ENCODE data around the gene PDLIM5.
"Not testable (repeated sequence)": the region's sequence is repeated elsewhere in the genome, so short reads cannot be mapped to it uniquely, and the experiment has no call there.

PDLIM5 gene

DNA sequence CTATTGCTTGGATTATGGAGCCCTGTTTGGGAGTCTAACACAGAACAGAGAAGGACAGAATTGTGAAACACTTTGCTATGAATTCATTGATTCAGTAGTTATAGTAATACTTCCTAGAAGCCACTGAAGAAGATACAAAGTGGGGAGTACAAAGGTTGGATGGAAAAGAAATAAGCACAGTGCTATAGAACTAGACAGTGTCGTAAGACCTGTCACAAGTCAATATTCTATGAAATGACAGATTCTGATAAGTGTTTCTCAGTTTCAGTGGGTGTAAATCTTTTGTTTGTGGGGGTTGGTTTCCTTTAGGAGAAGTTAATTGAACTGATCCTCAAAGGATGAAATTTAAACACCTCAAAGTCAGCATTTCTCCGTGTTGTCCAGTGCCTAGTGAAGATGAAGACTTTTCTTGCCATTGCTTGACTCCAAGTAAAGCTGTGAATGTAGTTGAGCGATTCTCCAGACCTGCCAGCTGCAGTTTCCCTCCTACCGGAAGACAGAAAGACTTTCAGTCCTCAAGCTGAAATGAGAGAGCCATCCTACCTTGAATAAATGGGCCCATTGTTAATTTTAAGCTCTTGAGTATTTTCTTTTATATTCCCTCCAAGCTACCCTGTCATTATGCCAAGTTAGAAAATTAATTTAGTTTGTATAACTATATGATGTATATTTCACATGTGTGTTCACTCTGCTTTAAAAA lies 7.9 kb downstream of the PDLIM5 start:
- DNase-seq (ENCODE audit: low read depth in 2 of 3, low spot score in 2 of 3), result no peak

DNA sequence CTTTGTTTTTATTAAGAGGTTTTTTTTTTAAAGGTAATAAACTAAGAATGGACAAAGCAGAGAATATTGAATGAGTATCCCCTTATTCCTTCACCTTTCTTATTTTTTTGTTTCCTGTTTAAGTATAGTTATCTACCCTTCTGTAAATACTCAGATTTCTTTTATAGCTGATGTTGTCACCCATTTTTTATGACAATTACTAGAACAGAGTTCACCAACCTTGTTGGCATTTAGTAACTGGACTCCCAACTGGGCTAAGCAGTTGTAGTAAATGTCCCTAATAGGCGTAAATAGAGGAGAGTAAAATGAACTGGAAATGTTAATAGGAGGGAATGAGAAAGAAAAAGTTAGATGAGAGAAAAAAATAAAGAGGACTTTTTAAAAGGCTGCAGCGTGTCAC lies 9.8 kb downstream of the PDLIM5 start:
- DNase-seq (ENCODE audit: low read depth in 2 of 3, low spot score in 2 of 3), result no peak

DNA sequence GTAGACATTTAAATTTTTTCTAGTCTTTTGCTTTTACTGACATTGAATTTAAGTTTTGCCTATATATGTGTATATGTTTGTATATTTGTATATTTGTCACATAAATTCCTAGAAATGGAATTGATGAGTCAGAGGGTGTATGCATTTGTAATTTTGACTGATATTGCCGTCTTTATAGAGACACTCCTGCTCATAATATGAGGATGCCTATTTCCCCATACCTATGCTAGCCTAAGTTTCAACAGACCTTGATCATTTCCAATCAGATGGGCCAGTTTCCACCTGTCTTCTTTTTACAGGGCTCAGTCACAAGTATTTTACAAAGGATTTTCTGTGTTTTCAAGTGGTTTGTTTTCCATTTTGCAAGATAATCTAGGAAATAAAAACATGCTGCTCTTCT lies 10.8 kb downstream of the PDLIM5 start:
- DNase-seq (ENCODE audit: low read depth in 2 of 3, low spot score in 2 of 3), result no peak

DNA sequence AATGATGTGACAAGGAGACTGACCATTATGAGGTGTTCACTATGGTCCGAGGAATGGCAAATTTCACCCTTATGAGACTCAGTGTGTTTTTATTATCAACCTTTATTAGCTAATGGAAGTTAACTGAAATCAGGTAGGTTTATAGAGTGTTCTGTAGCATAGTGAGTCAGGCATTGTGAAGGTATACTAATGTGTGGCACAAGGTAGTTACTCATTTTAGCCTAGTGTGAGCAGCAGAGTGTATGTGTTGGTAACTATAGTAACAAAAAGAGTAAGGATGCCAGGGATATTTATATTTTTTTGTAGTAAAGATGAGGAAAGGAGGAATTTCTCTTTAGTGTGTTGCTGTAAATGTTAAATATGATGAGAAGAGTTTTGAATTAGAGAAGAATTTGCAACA lies 12.0 kb downstream of the PDLIM5 start:
- no peak for DNase-seq (ENCODE audit: low read depth in 2 of 3, low spot score in 2 of 3)

DNA sequence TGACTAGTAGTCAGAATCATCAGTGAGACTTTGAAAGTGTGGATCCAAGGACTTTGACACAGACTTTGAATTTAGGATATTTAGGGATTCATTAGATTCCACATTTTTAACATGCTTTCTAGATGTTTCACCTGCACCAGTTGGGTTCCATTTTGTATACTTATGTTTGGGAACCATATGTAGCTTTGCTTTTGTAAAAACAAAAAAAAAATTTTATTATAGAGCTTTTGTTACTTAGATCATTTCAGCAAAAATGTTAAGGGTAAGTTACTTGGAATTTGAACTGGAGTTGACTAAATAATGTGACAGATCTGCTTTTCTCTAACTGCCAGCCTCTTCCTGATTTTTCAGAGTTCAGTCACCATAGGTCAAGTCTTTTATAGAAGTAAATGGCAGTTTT lies 14.6 kb downstream of the PDLIM5 start:
- no peak for DNase-seq (ENCODE audit: low read depth in 2 of 3, low spot score in 2 of 3)

DNA sequence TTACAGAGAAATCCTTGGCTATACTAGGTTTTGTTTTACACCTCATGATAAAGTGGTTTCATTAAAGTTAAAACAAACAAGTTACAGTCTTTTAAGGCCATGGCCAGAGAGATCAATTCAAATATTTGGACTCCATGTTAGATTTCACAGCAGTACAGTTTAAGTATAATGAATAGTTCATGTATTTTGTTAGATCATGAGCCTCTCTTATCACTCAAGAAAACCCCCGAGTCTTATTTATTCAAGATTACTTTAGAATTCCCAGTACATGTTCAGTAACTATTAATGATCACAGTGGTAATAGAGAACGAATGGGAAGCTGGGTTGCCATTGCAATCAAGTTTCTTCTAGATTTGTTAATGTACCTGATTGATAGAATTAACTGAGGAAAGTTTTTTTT lies 15.2 kb downstream of the PDLIM5 start:
- DNase-seq (ENCODE audit: low read depth in 2 of 3, low spot score in 2 of 3), result no peak

DNA sequence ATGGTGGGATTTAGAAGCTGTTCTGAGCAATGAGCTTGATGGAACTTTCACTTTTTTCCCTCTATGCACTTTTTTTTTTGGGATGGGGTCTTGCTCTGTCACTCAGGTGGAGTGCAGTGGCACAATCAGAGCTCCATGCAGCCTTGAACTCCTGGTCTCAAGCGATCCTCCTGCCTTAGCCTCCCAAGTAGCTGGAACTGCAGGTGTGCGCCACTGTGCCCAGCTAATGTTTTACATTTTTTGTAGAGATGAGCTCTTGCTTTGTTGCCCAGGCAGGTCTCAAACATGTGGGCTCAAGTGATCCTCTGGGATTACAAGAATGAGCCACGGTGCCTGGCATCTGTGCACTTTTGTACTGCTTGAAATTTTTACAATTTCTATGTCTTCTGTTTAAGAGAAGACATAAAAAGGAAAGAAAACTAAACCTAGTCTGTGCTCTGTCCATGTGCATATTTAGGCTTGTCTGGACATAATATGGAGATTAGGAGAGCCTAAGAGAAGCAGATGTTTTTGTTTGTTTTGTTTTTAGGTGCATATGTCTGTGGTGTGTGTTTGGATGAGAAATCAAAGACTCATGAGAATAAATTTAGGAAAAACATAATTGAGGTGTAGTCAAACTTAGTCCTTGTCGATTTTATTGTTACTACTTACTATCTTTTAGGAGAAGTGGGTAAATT lies 16.5 kb downstream of the PDLIM5 start:
- DNase-seq (ENCODE audit: low read depth in 2 of 3, low spot score in 2 of 3), result no peak

DNA sequence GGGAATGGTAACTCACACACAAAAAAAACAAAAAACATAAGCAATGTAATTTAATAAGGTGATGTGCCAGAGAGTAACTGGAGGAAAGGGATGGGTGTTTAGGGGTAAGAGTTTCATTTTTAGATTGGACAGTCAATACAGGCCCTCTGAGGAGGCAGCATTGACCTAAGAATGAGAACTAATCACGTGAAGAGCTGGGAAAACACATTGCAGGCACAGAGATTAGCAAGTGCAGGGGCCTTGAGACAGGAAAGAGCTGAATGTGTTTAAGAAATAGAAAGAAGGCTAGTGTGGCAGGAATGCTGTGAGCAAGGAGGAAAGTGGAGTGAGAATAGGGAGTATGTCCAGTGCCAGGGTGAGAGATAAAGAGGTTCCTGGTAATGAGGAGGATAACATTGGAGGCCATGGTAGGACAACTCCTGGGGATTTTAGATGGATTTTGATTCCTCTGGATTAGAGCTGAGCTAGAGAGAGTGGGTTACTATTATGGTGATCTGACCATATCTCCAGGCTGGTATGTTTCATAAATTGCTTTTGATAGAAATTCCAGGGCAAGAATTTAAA lies 17.6 kb downstream of the PDLIM5 start:
- DNase-seq (ENCODE audit: low read depth in 2 of 3, low spot score in 2 of 3), result no peak

DNA sequence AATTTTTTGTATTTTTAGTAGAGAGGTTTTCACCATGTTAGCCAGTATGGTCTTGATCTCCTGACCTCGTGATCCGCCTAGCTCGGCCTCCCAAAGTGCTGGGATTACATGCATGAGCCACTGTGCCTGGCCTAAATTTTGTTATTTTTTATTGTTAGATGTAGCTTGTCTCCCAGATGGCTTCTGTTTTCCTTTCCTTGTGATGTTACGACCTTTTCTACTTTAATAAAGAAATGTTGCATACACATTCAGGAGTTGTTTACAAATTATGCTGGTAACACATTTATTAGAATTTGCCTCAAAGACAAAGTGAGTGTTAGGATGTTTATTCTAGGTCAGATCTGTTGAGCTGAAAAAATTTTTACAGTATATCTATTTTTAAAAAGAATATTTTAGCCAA lies 18.4 kb downstream of the PDLIM5 start:
- DNase-seq (ENCODE audit: low read depth in 2 of 3, low spot score in 2 of 3), result no peak

DNA sequence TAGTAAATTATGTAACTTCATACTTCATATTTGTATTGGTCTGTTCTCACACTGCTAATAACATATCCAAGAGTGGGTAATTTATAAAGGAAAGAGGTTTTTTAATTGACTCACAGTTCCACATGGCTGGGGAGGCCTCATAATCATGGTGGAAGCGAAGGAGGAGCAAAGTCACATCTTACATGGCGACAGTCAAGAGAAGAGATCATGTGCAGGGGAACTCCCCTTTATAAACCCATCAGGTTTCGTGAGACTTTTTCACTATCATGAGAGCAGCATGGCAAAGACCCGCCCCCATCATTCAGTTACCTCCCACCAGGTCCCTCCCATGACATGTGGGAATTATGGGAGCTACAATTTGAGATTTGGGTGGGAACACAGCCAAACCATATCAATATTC lies 19.0 kb downstream of the PDLIM5 start:
- DNase-seq (ENCODE audit: low read depth in 2 of 3, low spot score in 2 of 3), result not testable (repeated sequence)

DNA sequence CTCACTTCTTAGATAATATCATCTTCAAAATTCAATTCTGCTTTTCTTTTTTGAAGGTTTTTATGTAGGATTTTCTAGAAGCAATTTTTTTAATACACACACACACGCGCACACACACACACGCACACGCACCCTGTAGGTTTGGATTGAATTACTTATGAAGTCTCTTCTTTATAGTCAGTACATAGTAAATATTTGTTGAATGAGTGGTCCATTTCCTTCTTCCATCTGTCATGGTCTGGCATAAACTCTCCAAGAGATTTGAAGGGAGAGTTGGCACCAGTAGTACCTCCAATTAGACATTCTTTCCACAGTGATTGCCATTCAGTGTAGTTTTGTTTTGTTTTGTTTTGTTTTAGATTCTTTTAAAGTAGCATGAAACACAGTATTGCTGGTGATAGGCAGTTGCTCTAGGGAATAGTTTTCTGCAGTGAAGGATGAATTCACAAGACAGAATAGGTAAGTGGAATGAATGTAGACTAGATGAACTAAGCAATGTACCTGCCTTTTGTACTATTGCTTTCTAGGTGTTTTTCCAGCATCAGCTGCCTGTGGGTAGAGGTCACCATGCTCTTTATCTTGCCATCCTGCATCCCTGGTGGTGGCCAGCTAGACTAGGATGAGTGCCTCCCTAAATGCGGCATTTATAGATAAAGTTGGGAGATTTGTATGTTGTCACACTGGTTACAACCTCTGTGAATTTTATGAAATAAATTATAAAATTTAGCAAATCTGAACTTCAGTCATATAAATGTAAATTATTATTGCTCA lies 20.5 kb downstream of the PDLIM5 start:
- no peak for DNase-seq (ENCODE audit: low read depth in 2 of 3, low spot score in 2 of 3)

DNA sequence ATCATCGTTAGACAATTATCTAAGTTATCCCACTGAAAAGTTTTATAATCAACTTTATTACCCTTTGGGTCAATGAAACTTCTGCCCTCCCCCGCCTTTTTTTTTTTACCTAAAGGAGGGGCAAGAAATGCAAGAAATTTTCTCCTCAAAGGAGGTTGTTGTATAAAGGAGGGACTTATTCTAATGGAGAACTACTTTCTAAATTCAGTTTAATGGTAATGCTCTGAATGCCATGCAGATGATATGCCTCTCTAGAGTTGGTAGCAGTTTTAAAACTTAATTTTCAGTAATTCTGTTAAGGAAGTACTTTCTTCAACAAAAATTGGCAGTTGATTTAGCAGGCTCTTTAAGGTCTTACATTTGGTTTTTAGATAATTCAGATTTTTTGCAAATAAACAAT lies 23.3 kb downstream of the PDLIM5 start:
- DNase-seq (ENCODE audit: low read depth in 2 of 3, low spot score in 2 of 3), result no peak

DNA sequence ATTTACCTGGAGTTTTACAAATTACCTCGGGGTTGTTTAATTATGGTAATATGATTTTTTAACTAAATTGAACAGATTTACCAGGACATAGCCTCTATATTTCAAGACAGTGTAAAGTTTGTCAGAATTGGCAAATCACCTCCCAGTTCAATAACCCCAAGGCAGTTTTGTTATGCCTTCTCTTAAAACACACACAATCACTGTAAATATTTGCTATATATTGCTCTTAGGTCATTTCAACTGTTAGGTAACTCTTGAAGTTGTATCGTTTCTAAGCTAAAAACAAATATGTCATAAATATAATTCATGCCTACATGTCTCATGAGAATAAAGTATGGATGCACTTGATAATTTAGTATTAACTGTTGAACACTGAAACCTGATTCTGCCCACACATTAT lies 24.1 kb downstream of the PDLIM5 start:
- no peak for DNase-seq (ENCODE audit: low read depth in 2 of 3, low spot score in 2 of 3)

DNA sequence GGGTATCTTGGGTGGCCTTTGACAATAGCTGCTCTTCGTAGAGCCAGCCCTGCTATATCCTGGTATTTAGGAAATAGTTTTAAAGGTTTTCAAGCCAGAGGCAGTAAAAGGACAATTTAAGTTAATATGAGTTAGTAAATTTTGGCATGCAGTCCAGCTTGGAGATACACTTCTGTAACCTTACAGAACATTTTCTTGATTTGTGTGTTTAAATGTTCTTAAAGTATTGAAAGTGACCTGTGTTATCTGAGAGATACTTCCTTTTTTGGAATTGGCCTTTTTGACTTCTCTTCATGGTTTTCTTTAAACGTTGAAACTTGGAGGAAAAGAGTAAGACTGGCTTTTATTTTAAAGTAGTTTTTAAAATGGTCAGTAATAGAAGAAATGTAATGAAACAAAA lies 25.5 kb downstream of the PDLIM5 start:
- DNase-seq (ENCODE audit: low read depth in 2 of 3, low spot score in 2 of 3), result no peak

DNA sequence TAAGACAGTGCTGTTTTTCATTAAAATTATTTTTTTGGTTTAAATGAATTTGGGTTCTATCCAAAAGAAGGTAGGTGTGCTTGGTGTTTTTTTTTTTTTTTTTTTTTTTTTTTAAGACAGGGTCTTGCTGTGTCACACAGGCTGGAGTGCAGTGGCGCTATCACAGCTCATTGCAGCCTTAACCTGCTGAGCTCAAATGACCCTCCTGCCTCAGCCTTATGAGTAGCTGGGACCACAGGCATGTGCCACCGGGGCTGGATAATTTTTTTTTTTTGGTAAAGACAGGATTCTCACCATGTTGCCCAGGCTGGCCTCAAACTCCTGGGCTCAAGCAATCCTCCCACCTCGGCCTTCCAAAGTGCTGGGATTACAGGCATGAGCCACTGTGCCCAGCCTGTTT lies 27.1 kb downstream of the PDLIM5 start:
- DNase-seq (ENCODE audit: low read depth in 2 of 3, low spot score in 2 of 3), result not testable (repeated sequence)

DNA sequence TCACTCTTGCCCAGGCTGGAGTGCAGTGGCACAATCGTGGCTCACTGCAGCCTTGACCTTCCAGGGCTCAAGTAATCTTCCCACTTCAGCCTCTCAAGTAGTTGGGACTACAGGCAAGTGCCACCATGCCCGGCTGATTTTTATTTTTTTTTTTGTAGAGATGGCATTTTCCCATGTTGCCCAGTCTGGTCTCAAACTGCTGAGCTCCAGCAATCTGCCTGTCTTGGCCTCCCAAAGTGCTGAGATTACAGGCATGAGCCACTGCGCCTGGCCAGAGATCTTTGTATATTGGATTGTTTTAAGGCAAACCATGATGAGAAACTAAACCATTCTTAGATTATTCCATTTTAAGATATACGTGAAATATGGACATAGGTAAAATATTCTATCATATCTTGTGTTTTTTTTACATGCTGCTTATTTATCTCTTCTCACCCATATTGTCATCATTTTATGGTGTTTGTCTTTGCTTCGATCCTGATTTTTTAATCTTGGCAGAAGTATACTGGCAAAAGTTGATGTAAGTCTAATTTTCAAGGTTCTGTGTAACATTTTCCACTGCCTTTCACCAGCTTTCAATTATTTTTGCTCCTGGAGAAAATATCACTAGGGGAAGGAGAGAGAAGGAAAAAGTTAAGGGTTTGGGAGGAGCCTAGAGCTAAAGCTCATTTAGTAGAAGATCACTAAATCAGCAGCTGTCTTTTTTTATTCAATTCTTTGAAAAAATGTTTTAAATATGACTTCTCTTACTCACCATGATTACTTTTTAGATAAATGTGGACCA lies 27.8 kb downstream of the PDLIM5 start:
- no peak for DNase-seq (ENCODE audit: low read depth in 2 of 3, low spot score in 2 of 3)

DNA sequence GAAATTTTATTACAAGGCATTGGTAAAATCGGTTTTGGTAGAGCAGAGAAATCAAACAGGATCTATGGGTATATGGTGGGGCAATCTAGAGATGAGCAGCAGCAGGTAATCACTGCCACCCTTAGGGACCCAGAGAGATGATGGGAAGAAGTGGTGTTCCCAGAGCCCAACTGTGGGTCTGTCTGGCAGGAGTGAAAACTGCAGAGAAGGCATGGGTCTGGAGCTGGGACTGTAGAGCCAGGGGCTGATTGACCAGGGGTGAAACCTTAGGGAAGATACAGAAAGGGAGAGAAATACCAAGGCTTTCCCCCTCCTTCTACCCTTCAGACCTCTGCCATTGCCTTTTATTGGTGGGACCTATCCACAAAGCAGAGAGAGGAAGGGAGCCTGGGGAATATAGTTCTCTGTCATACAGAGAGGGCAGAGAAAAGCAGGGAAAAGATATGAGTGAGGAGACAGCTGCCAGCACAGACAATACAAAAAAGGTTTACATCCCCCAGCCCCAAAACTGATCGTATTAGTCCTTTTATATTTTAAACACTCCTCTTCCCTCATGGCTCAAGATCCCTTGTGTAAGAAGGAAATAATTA lies 28.7 kb downstream of the PDLIM5 start:
- DNase-seq (ENCODE audit: low read depth in 2 of 3, low spot score in 2 of 3), result no peak

DNA sequence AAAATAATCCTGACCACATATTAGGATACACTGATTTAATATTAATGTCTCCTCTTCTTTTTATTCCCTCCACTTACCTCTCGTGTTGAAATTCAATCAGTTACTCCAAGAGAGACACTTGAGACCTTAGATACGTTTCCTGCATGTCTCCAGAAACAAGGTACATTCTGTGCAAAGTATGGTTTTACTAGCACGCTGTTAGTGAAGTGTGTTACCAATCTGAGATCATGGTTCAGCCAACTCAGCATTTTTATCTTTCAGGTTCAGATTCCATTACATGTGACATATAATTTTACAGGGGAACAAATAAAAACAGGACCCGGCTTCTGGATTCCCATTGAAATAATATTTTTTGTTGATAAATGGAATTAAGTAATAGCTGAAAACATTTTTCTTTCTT lies 32.2 kb downstream of the PDLIM5 start:
- DNase-seq (ENCODE audit: low read depth in 2 of 3, low spot score in 2 of 3), result no peak

DNA sequence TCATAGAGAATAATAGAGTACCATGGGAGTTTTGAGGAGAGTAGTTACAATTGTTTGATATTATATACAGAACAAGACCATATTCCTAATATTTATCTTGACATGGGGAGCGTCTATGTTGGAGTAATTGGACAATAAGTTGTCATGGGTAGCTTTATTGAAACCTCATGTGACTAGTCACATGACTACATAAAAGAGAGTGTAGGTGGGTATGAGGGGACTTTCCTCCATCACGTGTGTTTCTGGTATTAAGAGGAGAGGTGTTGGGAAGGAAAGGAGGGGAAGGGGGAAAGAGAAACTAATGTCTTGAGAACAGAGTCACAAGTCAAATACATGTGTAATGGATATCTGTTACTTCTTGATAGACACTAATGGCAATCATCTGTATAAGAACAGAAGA lies 33.1 kb downstream of the PDLIM5 start:
- DNase-seq (ENCODE audit: low read depth in 2 of 3, low spot score in 2 of 3), result no peak

DNA sequence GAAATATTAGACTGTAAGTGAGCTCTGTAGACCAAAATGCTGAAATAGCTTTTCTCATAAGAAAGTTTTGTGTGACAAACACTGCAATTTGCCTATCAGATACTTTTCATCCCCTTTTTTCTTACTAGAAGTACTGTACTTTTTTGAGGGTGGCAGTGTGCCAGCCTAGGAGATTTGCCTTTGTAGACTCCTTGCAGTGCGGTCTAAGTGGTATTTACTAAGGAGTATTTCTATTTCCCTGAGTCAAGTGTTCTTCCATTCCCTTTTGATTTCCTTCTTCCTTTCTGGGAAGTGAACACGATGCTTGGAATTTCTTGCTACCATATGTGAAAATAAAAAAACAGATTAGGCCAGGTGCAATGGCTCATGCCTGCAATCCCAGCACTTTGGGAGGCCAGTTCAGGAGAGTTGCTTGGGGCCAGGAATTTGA lies 34.6 kb downstream of the PDLIM5 start:
- DNase-seq (ENCODE audit: low read depth in 2 of 3, low spot score in 2 of 3), result no peak

DNA sequence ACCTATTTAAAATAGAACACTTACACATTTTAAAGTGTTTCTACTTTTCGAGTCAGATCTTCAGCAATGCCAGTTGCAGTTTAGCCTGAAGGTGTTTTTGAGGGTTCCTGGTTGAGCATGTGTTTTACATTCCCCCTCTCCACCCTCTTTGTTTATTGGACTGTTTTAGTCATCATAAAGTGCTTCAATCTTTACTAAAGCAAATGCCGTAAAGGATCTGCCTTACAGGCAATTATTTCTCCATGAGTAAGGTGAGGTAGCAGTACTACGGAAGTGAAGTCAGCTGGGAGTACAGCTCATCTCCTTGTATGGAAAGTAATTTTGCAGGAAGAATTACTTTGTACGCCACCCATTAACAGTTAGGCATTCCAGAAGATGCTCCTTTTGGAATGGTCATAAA lies 36.9 kb downstream of the PDLIM5 start:
- DNase-seq (ENCODE audit: low read depth in 2 of 3, low spot score in 2 of 3), result no peak

All from activated CD8-positive, alpha-beta memory T cell treated with anti-CD3 and anti-CD28 coated beads for 48 hours (primary cell).